HCT116 (cell line): ENCODE measurements around the gene SPEM1. TPM values are rescaled to one million over a fixed set of nuclear protein-coding genes. Genes with fewer than 3 reads are reported as not detected.

ENCODE experiments used
- ATAC-seq: fragments of 200-7000 bp; cut with Tn5 transposase; 2 replicates; pipeline ENCODE4 v1.9.1; 2020; ENCODE audit warnings: mild to moderate bottlenecking, moderate library complexity
- Bru-seq: library from RNA; stranded (reverse); fragments of 400-500 nt; gene quantifications from one replicate; lab custom pipeline; 2021; lab: Mats Ljungman, UMichigan
- BruChase-seq, 2 experiments: library from RNA; stranded (reverse); fragments of 400-500 nt; gene quantifications; one replicate each; lab custom pipeline; 2021; lab: Mats Ljungman, UMichigan
- BruUV-seq: library from RNA; stranded (reverse); fragments of 400-500 nt; replicated peaks from 2 replicates; lab custom pipeline; 2021; lab: Mats Ljungman, UMichigan
- CTCF ChIA-PET: fragments of 300-600 bp; sonication (Branson Sonifier 250); formaldehyde crosslinking; loops from one replicate; lab custom pipeline; 2021; ENCODE audit warnings: antibody characterized with exemption; lab: Charles Lee
- POLR2A ChIA-PET: fragments of 300-600, 350-600 bp; sonication (Branson Sonifier 250); formaldehyde crosslinking; loops from one replicate; lab custom pipeline; 2021; ENCODE audit warnings: antibody characterized with exemption; lab: Charles Lee
- RAD21 ChIA-PET, 2 experiments: fragments of 300-600 bp; sonication (Branson Sonifier 250); formaldehyde crosslinking; loops; one replicate each; lab custom pipeline; 2023; ENCODE audit warnings: low total read pairs in 2 of 2; ENCODE audit not compliant: uncharacterized antibody in 2 of 2, unreplicated experiment in 2 of 2, low non-redundant PET in 1 of 2; lab: Charles Lee
- DNase-seq: peaks from one replicate; pipeline ENCODE4 v3.0.0-alpha.2; 2010; ENCODE audit warnings: low read depth, low spot score
- H2AFZ ChIP-seq: fragments of 200-600 bp; shearing (Covaris generic), sonication (generic); 2 replicates; pipeline ENCODE4 v1.6.1; 2017; ENCODE audit warnings: low read depth, mixed run types, mixed read lengths, antibody characterized with exemption, low read length; ENCODE audit not compliant: poor library complexity, severe bottlenecking
- H3K27ac ChIP-seq: 2 replicates; pipeline ENCODE4 v1.5.1; 2012; ENCODE audit warnings: low read depth, low read length
- H3K27me3 ChIP-seq: fragments of 200-600 bp; sonication (generic); 2 replicates; pipeline ENCODE4 v1.6.1; 2016; ENCODE audit warnings: mixed run types, low read length, mixed read lengths; ENCODE audit not compliant: insufficient read depth
- H3K36me3 ChIP-seq, 2 experiments: fragments of 200-500 bp in 1 of 2; fragments of 200-600 bp in 1 of 2; sonication (Bioruptor generic) in 1 of 2; sonication (generic) in 1 of 2; 2 replicates each; pipeline versions ENCODE4 v1.5.1 to v1.6.1; 2014 to 2016; ENCODE audit warnings: low read length in 2 of 2, inconsistent platforms in 1 of 2, mixed read lengths in 1 of 2, mixed run types in 1 of 2; ENCODE audit not compliant: insufficient read depth in 2 of 2, control insufficient read depth in 1 of 2
- H3K4me1 ChIP-seq, 2 experiments: fragments of 200-600 bp in 1 of 2; sonication (generic) in 1 of 2; 2 replicates each; pipeline versions ENCODE4 v1.5.1 to v1.6.1; 2012 to 2017; ENCODE audit warnings: low read length in 2 of 2, inconsistent platforms in 1 of 2, mild to moderate bottlenecking in 1 of 2, mixed read lengths in 1 of 2, mixed run types in 1 of 2, moderate library complexity in 1 of 2; ENCODE audit not compliant: insufficient read depth in 2 of 2, control insufficient read depth in 1 of 2
- H3K4me2 ChIP-seq: fragments of 200-600 bp; sonication (generic); 2 replicates; pipeline ENCODE4 v1.6.1; 2017; ENCODE audit warnings: mixed run types, low read length, mixed read lengths
- H3K4me3 ChIP-seq, 2 experiments: fragments of 200-600 bp in 1 of 2; sonication (generic) in 1 of 2; replicated peaks in 1 of 2; 2 replicates each; pipeline ENCODE4 v1.5.1; 2011 to 2016; ENCODE audit warnings: low read length in 2 of 2, control low read depth in 1 of 2, low read depth in 1 of 2, mild to moderate bottlenecking in 1 of 2, mixed read lengths in 1 of 2, mixed run types in 1 of 2
- H3K79me2 ChIP-seq: fragments of 200-600 bp; sonication (generic); 2 replicates; pipeline ENCODE4 v1.6.1; 2017; ENCODE audit warnings: mild to moderate bottlenecking, mixed run types, low read length, moderate library complexity, mixed read lengths; ENCODE audit not compliant: insufficient read depth
- H3K9ac ChIP-seq: fragments of 200-600 bp; sonication (generic); 2 replicates; pipeline ENCODE4 v1.6.1; 2016; ENCODE audit warnings: low read length, mixed read lengths
- H3K9me2 ChIP-seq: fragments of 200-600 bp; sonication (generic), shearing (Covaris generic); 2 replicates; pipeline ENCODE4 v1.6.1; 2017; ENCODE audit warnings: mixed run types, mild to moderate bottlenecking, moderate library complexity; ENCODE audit not compliant: insufficient read depth
- H3K9me3 ChIP-seq, 2 experiments: fragments of 200-500 bp in 1 of 2; fragments of 200-600 bp in 1 of 2; sonication (Bioruptor generic) in 1 of 2; sonication (generic) in 1 of 2; 2 replicates each; pipeline ENCODE4 v1.6.1; 2014 to 2017; ENCODE audit warnings: low read length in 2 of 2, mixed read lengths in 2 of 2, inconsistent platforms in 1 of 2, low read depth in 1 of 2, mild to moderate bottlenecking in 1 of 2, mixed run types in 1 of 2, moderate library complexity in 1 of 2; ENCODE audit not compliant: control insufficient read depth in 1 of 2, insufficient read depth in 1 of 2
- H4K20me1 ChIP-seq: fragments of 200-600 bp; sonication (generic), shearing (Covaris generic); 2 replicates; pipeline ENCODE4 v1.6.1; 2017; ENCODE audit warnings: mixed run types, mild to moderate bottlenecking, moderate library complexity; ENCODE audit not compliant: insufficient read depth
- CBX3 ChIP-seq: IDR thresholded peaks from 2 replicates; pipeline ENCODE4 v1.6.1; 2012; ENCODE audit warnings: low read depth
- CEBPB ChIP-seq: IDR thresholded peaks from 2 replicates; pipeline ENCODE4 v1.6.1; 2012; ENCODE audit warnings: low read depth
- EGR1 ChIP-seq: IDR thresholded peaks from 2 replicates; pipeline ENCODE4 v1.6.1; 2012; ENCODE audit warnings: low read depth
- ELF1 ChIP-seq: IDR thresholded peaks from 2 replicates; pipeline ENCODE4 v1.6.1; 2012; ENCODE audit warnings: low read depth, borderline replicate concordance
- JUND ChIP-seq: IDR thresholded peaks from 2 replicates; pipeline ENCODE4 v1.6.1; 2012
- POLR2A ChIP-seq: IDR thresholded peaks from 2 replicates; pipeline ENCODE4 v1.7.0; 2011; ENCODE audit warnings: borderline replicate concordance; ENCODE audit not compliant: insufficient read depth, insufficient read length; ENCODE audit errors: extremely low read depth
- POLR2AphosphoS5 ChIP-seq: IDR thresholded peaks from 2 replicates; pipeline ENCODE4 v1.6.1; 2011; ENCODE audit warnings: mild to moderate bottlenecking, low read depth, low read length, moderate library complexity
- SIN3A ChIP-seq: IDR thresholded peaks from 2 replicates; pipeline ENCODE4 v1.6.1; 2012; ENCODE audit warnings: low read depth
- SRF ChIP-seq: IDR thresholded peaks from 2 replicates; pipeline ENCODE4 v1.6.1; 2012; ENCODE audit warnings: low read depth
- ZFX ChIP-seq: fragments of 450-650 bp; IDR thresholded peaks from 2 replicates; pipeline ENCODE4 v1.6.1; 2017
- ZNF274 ChIP-seq: fragments of 200-500 bp; sonication (Bioruptor generic); IDR thresholded peaks from 2 replicates; pipeline ENCODE4 v1.6.1; 2014; ENCODE audit warnings: mild to moderate bottlenecking, low read depth, low read length, inconsistent platforms
- intact Hi-C: fragments of 100-400 bp; cut with micrococcal nuclease; formaldehyde crosslinking; loops from 2 replicates; pipeline ENCODE4 v1.10.0; 2022
- long read RNA-seq: library from polyadenylated mRNA; unstranded; transcript quantifications from one replicate; pipeline ENCODE4 v2.0.0, GENCODE V29; 2021; ENCODE audit not compliant: unreplicated experiment
- polyA plus RNA-seq: library from polyadenylated mRNA; unstranded; fragments of >200 nt; gene quantifications from 2 replicates; pipeline ENCODE4 v1.2.1, GENCODE V29; 2012; ENCODE audit warnings: missing spikeins
- total RNA-seq: library from RNA; stranded (reverse); gene quantifications from one replicate; pipeline ENCODE4 v1.2.1, GENCODE V29; 2021; ENCODE audit not compliant: unreplicated experiment
- TF ChIP-seq, protein P1 (sequence below), 3 experiments: fragments of 200-600 bp in 1 of 3; sonication (generic) in 1 of 3; IDR thresholded peaks in 2 of 3; conservative IDR thresholded peaks in 1 of 3; 2 replicates each; pipeline ENCODE4 v1.5.1; 2012 to 2017; ENCODE audit warnings: low read depth in 2 of 3, low read length in 2 of 3, antibody characterized with exemption in 1 of 3, borderline replicate concordance in 1 of 3, control low read depth in 1 of 3, mild to moderate bottlenecking in 1 of 3, mixed read lengths in 1 of 3, mixed run types in 1 of 3, moderate library complexity in 1 of 3; ENCODE audit not compliant: insufficient read depth in 1 of 3
- TF ChIP-seq, protein P2 (sequence below): IDR thresholded peaks from 2 replicates; pipeline ENCODE4 v1.6.1; 2011; ENCODE audit warnings: mild to moderate bottlenecking, low read length, moderate library complexity; ENCODE audit not compliant: insufficient replicate concordance; ENCODE audit errors: extremely low read depth
- TF ChIP-seq, protein P3 (sequence below): IDR thresholded peaks from 2 replicates; pipeline ENCODE4 v1.6.1; 2012

The SPEM1 gene, protein sequence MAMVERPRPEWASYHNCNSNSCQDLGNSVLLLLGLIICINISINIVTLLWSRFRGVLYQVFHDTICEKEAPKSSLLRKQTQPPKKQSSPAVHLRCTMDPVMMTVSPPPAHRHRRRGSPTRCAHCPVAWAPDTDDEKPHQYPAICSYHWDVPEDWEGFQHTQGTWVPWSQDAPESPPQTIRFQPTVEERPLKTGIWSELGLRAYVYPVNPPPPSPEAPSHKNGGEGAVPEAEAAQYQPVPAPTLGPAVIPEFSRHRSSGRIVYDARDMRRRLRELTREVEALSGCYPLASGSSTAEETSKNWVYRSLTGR
- total RNA-seq (0.32 TPM), Bru-seq, nascent RNA (percentile 19 among the genes with signal in this experiment), BruChase-seq, experiment 1, labeled RNA remaining after a 6-hour chase (percentile 45 among the genes with signal in this experiment), BruChase-seq, experiment 2, labeled RNA remaining after a 2-hour chase (percentile 36 among the genes with signal in this experiment)
- polyA plus RNA-seq: 0.11 and 0.21 TPM in 2 replicates
- long read RNA-seq: 0 reads

DNA sequence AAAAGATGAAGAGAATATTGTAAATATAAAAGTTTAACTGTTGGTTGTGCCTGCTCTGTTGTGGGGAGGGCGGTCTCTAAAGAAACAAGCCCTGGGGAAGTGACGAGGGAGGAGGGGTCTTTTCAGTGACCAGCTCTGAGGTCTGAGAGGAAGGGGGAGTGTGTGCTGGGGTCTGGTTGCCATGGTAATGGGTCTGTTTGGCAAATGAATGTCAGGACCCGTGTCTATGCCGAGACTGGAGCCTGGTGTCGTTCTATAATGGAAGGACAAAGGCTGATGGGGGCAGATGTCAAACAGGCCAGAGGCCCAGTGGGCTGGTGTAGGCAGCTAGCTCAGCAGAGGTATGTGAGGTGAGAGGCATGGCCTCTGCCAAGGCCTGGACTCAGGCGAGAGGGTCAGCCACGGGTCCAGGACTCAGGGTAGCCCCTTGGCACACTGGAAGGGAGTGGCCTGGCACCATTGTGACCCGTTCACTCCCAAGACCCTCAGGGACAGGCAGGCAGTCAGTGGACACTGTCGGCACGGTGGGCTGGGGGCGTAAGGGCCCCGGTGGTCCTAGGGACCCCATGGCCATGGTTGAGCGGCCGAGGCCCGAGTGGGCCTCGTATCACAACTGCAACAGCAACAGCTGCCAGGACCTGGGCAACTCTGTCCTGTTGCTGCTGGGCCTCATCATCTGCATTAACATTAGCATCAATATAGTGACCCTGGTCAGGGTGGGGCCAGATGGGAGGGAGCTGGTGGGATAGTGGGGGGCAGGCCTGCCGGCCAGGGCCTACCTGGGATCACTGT is at the start of gene SPEM1:
Gene SPEM1, plus strand, starts transcription at position 506 of the 792 bp plus-strand sequence. Its CDS starts 61 bp downstream, at position 567.
- RAD21 ChIA-PET: no interaction called here
- CTCF ChIA-PET: no interaction called here
- Histone ChIP-seq H3K4me3 (no peak within 1 kb of the TSS), H3K79me2 (no peaks in the 10 kb centered on the region), H3K27me3 (no peaks in the 10 kb centered on the region), H3K36me3 (peaks cover 0 to 2% of the 10 kb centered on the region in 2 experiments; a peak in 1 of 4 replicates), H3K9me2 (no peaks in the 10 kb centered on the region), H3K4me2 (no peak within 1 kb of the TSS), H2AFZ (no peak within 1 kb of the TSS), H3K4me1 (no peaks in the 10 kb centered on the region), H3K27ac (no peak within 1 kb of the TSS), H3K9ac (no peak within 1 kb of the TSS), H4K20me1 (no peaks in the 10 kb centered on the region), H3K9me3 (no peaks in the 10 kb centered on the region)
- intact Hi-C loops: no loop called here
- no peak for TF ChIP-seq SIN3A
- no peak for TF ChIP-seq EGR1
- TF ChIP-seq ZNF274: no peak
- no TSS peak for BruUV-seq
- ATAC-seq: no peak
- DNase-seq: no peak
- POLR2A ChIA-PET: interaction anchor here (1.7 kb wide), 1 partner anchor 16 kb away, joined by 8 read pairs; the partner anchor contains the start of gene TMEM256

DNA sequence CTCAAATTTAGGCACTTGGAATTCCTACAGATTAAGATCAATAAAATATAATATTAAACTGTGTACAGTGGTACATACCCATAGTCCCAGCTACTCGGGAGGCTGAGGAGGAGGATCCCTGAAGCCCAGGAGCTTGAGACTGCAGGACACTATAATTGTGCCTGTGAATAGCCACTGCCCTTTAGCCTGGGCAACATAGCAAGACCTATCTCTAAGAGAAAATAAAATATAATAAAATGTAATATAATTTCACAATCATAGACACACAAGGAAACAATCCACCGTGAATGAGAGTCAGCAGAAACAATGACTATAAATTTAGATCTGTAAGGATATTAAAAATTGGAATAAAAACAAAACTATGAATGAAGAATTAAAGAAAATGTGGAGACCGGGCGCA is 49.3 kb upstream of the SPEM1 start:
- POLR2A ChIA-PET: no interaction called here
- no peaks in the 10 kb centered on the region for H4K20me1 ChIP-seq
- no peak for DNase-seq
- no peaks in the 10 kb centered on the region for H3K4me1 ChIP-seq
- H3K9ac ChIP-seq: no peak overlapping the region
- no peaks in the 10 kb centered on the region for H3K36me3 ChIP-seq
- H3K4me3 ChIP-seq: no peak overlapping the region
- no peak overlapping the region for H2AFZ ChIP-seq
- no TSS peak for BruUV-seq
- H3K79me2 ChIP-seq: no peaks in the 10 kb centered on the region
- RAD21 ChIA-PET: no interaction called here
- CTCF ChIA-PET: interaction anchor here (0.9 kb wide), 1 partner anchor 15 kb away, joined by 4 read pairs; no protein-coding TSS in a partner anchor
- no peaks in the 10 kb centered on the region for H3K27me3 ChIP-seq
- H3K9me3 ChIP-seq: no peaks in the 10 kb centered on the region
- ATAC-seq: no peak
- intact Hi-C loops: no loop called here
- H3K27ac ChIP-seq: no peak overlapping the region
- no peaks in the 10 kb centered on the region for H3K9me2 ChIP-seq
- no peak overlapping the region for H3K4me2 ChIP-seq
- TF ChIP-seq ELF1 (no peak), SRF (no peak), CBX3 (no peak), CEBPB (no peak), JUND (no peak), ZFX (no peak), POLR2A (no peak), POLR2AphosphoS5 (no peak), EGR1 (no peak)
- TF ChIP-seq, protein P1, sequence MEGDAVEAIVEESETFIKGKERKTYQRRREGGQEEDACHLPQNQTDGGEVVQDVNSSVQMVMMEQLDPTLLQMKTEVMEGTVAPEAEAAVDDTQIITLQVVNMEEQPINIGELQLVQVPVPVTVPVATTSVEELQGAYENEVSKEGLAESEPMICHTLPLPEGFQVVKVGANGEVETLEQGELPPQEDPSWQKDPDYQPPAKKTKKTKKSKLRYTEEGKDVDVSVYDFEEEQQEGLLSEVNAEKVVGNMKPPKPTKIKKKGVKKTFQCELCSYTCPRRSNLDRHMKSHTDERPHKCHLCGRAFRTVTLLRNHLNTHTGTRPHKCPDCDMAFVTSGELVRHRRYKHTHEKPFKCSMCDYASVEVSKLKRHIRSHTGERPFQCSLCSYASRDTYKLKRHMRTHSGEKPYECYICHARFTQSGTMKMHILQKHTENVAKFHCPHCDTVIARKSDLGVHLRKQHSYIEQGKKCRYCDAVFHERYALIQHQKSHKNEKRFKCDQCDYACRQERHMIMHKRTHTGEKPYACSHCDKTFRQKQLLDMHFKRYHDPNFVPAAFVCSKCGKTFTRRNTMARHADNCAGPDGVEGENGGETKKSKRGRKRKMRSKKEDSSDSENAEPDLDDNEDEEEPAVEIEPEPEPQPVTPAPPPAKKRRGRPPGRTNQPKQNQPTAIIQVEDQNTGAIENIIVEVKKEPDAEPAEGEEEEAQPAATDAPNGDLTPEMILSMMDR (IDR thresholded peaks at IDR 0.05 in 2 of 3, conservative IDR thresholded peaks at IDR 0.05 in 1 of 3; ENCODE audit: borderline replicate concordance in 1 of 3, insufficient read depth in 1 of 3, low read depth in 2 of 3, low read length in 2 of 3): no peak
- TF ChIP-seq, protein P2, sequence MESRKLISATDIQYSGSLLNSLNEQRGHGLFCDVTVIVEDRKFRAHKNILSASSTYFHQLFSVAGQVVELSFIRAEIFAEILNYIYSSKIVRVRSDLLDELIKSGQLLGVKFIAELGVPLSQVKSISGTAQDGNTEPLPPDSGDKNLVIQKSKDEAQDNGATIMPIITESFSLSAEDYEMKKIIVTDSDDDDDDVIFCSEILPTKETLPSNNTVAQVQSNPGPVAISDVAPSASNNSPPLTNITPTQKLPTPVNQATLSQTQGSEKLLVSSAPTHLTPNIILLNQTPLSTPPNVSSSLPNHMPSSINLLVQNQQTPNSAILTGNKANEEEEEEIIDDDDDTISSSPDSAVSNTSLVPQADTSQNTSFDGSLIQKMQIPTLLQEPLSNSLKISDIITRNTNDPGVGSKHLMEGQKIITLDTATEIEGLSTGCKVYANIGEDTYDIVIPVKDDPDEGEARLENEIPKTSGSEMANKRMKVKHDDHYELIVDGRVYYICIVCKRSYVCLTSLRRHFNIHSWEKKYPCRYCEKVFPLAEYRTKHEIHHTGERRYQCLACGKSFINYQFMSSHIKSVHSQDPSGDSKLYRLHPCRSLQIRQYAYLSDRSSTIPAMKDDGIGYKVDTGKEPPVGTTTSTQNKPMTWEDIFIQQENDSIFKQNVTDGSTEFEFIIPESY: no peak
- TF ChIP-seq, protein P3, sequence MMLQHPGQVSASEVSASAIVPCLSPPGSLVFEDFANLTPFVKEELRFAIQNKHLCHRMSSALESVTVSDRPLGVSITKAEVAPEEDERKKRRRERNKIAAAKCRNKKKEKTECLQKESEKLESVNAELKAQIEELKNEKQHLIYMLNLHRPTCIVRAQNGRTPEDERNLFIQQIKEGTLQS: no peak
